H9 (cell line): ENCODE data around the gene ZFYVE28. TPM values are rescaled to one million over a fixed set of nuclear protein-coding genes. Genes with fewer than 3 reads are reported as not detected.

Experiments used
- DNase-seq: peaks from one replicate; pipeline ENCODE4 v3.0.0-alpha.2; 2017
- H2AFZ ChIP-seq: one replicate; pipeline ENCODE4 v1.6.1; 2013; ENCODE audit warnings: mild to moderate bottlenecking, low read length, control low read depth, moderate library complexity
- H2AK5ac ChIP-seq: 2 replicates; pipeline ENCODE4 v1.6.1; 2013; ENCODE audit warnings: low read length, control low read depth, mixed read lengths; ENCODE audit not compliant: insufficient read length
- H2BK120ac ChIP-seq: one replicate; pipeline ENCODE4 v1.6.1; 2013; ENCODE audit warnings: low read depth, mild to moderate bottlenecking, low read length, control low read depth, inconsistent platforms; ENCODE audit not compliant: poor library complexity, severe bottlenecking
- H2BK12ac ChIP-seq: 2 replicates; pipeline ENCODE4 v1.6.1; 2013; ENCODE audit warnings: low read length, control low read depth, mixed read lengths, low read depth; ENCODE audit not compliant: insufficient read length
- H2BK15ac ChIP-seq: 2 replicates; pipeline ENCODE4 v1.6.1; 2013; ENCODE audit warnings: low read depth, low read length, control low read depth
- H2BK20ac ChIP-seq: one replicate; pipeline ENCODE4 v1.6.1; 2013; ENCODE audit warnings: low read depth, mild to moderate bottlenecking, low read length, control low read depth, inconsistent platforms; ENCODE audit not compliant: poor library complexity, severe bottlenecking
- H2BK5ac ChIP-seq: 2 replicates; pipeline ENCODE4 v1.6.1; 2013; ENCODE audit warnings: low read length, control low read depth, mixed read lengths; ENCODE audit not compliant: insufficient read length
- H3K14ac ChIP-seq: 2 replicates; pipeline ENCODE4 v1.6.1; 2013; ENCODE audit warnings: low read length, control low read depth; ENCODE audit not compliant: insufficient read depth
- H3K18ac ChIP-seq: 2 replicates; pipeline ENCODE4 v1.6.1; 2013; ENCODE audit warnings: low read depth, mild to moderate bottlenecking, mixed read lengths, low read length, control low read depth; ENCODE audit not compliant: insufficient read length
- H3K23ac ChIP-seq: 2 replicates; pipeline ENCODE4 v1.6.1; 2013; ENCODE audit warnings: low read length, control low read depth, mixed read lengths, low read depth; ENCODE audit not compliant: insufficient read length
- H3K23me2 ChIP-seq: 2 replicates; pipeline ENCODE4 v1.6.1; 2013; ENCODE audit warnings: low read depth, mild to moderate bottlenecking, mixed read lengths, low read length, control low read depth; ENCODE audit not compliant: insufficient read length, poor library complexity, severe bottlenecking
- H3K27ac ChIP-seq: 2 replicates; pipeline ENCODE4 v1.5.1; 2013; ENCODE audit warnings: low read length, control low read depth, mixed read lengths, low read depth; ENCODE audit not compliant: insufficient read length
- H3K27me3 ChIP-seq: 2 replicates; pipeline ENCODE4 v1.6.1; 2013; ENCODE audit warnings: low read length, control low read depth, inconsistent platforms; ENCODE audit not compliant: insufficient read depth
- H3K4ac ChIP-seq: 2 replicates; pipeline ENCODE4 v1.6.1; 2013; ENCODE audit warnings: low read depth, mild to moderate bottlenecking, control low read depth, inconsistent platforms, low read length, moderate library complexity
- H3K4me1 ChIP-seq: 2 replicates; pipeline ENCODE4 v1.6.1; 2013; ENCODE audit warnings: low read length, control low read depth, inconsistent platforms; ENCODE audit not compliant: insufficient read depth
- H3K4me2 ChIP-seq: 2 replicates; pipeline ENCODE4 v1.6.1; 2013; ENCODE audit warnings: low read length, control low read depth, mixed read lengths; ENCODE audit not compliant: insufficient read length, insufficient read depth
- H3K56ac ChIP-seq: 2 replicates; pipeline ENCODE4 v1.6.1; 2013; ENCODE audit warnings: low read depth, mild to moderate bottlenecking, mixed read lengths, low read length, control low read depth; ENCODE audit not compliant: insufficient read length
- H3K79me1 ChIP-seq: 2 replicates; pipeline ENCODE4 v1.6.1; 2013; ENCODE audit warnings: low read depth, mild to moderate bottlenecking, moderate library complexity, low read length, control low read depth, inconsistent platforms; ENCODE audit not compliant: insufficient read depth, poor library complexity, severe bottlenecking
- H3K79me2 ChIP-seq: 2 replicates; pipeline ENCODE4 v1.6.1; 2013; ENCODE audit warnings: low read length, control low read depth, inconsistent platforms; ENCODE audit not compliant: insufficient read depth
- H3K9ac ChIP-seq: 2 replicates; pipeline ENCODE4 v1.6.1; 2013; ENCODE audit warnings: low read length, control low read depth, mixed read lengths; ENCODE audit not compliant: insufficient read length; ENCODE audit errors: extremely low read depth
- H3K9me3 ChIP-seq: one replicate; pipeline ENCODE4 v1.6.1; 2013; ENCODE audit warnings: low read depth, low read length, inconsistent platforms; ENCODE audit not compliant: control insufficient read depth
- H3T11ph ChIP-seq: one replicate; pipeline ENCODE4 v1.6.1; 2013; ENCODE audit warnings: mild to moderate bottlenecking, low read length, control low read depth, inconsistent platforms
- H4K20me1 ChIP-seq: one replicate; pipeline ENCODE4 v1.6.1; 2013; ENCODE audit not compliant: control insufficient read depth, insufficient read length, insufficient read depth
- H4K5ac ChIP-seq: 2 replicates; pipeline ENCODE4 v1.6.1; 2013; ENCODE audit warnings: low read depth, mild to moderate bottlenecking, mixed read lengths, low read length, control low read depth; ENCODE audit not compliant: insufficient read length
- H4K8ac ChIP-seq: replicated peaks from 2 replicates; pipeline ENCODE4 v1.6.1; 2013; ENCODE audit warnings: low read length, control low read depth, mixed read lengths, low read depth; ENCODE audit not compliant: insufficient read length
- H4K91ac ChIP-seq: 2 replicates; pipeline ENCODE4 v1.6.1; 2013; ENCODE audit warnings: low read depth, mild to moderate bottlenecking, moderate library complexity, mixed read lengths, low read length, control low read depth; ENCODE audit not compliant: insufficient read length
- H3K27ac Mint-ChIP-seq, 3 experiments: 2 replicates in 2 of 3; 3 replicates in 1 of 3; pipeline ENCODE4 v1.8.0; 2020 to 2021; ENCODE audit warnings: mixed read lengths in 3 of 3, mild to moderate bottlenecking in 1 of 3, moderate library complexity in 1 of 3
- H3K27me3 Mint-ChIP-seq: 2 replicates; pipeline ENCODE4 v1.8.0; 2021; ENCODE audit warnings: low read depth, mild to moderate bottlenecking, moderate library complexity, mixed read lengths
- H3K36me3 Mint-ChIP-seq, 3 experiments: 2 replicates in 2 of 3; 3 replicates in 1 of 3; pipeline ENCODE4 v1.8.0; 2020 to 2021; ENCODE audit warnings: low read depth in 3 of 3, mixed read lengths in 3 of 3; ENCODE audit not compliant: insufficient read depth in 1 of 3
- H3K4me1 Mint-ChIP-seq, 2 experiments: 2 replicates each; pipeline ENCODE4 v1.8.0; 2020; ENCODE audit warnings: mixed read lengths in 2 of 2
- H3K4me3 Mint-ChIP-seq, 2 experiments: 2 replicates in 1 of 2; 3 replicates in 1 of 2; pipeline ENCODE4 v1.8.0; 2020 to 2021; ENCODE audit warnings: mild to moderate bottlenecking in 2 of 2, mixed read lengths in 2 of 2, moderate library complexity in 1 of 2
- H3K9me3 Mint-ChIP-seq, 2 experiments: 2 replicates in 1 of 2; 3 replicates in 1 of 2; pipeline ENCODE4 v1.8.0; 2020; ENCODE audit warnings: mild to moderate bottlenecking in 2 of 2, mixed read lengths in 2 of 2, moderate library complexity in 1 of 2
- WGBS: extraction: QIAGEN DNeasy Blood & Tissue Kit; methylation state at CpG from one replicate; pipeline ENCODE4 v1.1.7; 2013; ENCODE audit warnings: missing lambda C conversion rate, low lambda C conversion rate, mixed read lengths; ENCODE audit not compliant: insufficient read length; ENCODE audit errors: extremely low coverage; 5-methylcytosine and 5-hydroxymethylcytosine counted together
- total RNA-seq: library from RNA; stranded (reverse); gene quantifications from 2 replicates; pipeline ENCODE4 v1.2.1, GENCODE V29; 2021
- TF ChIP-seq, protein P1 (sequence below): fragments of 200-600 bp; sonication (generic); conservative IDR thresholded peaks from 3 replicates; pipeline ENCODE4 v1.8.0; 2021; ENCODE audit warnings: antibody characterized with exemption, mild to moderate bottlenecking

The ZFYVE28 gene
- total RNA-seq, 1 experiment from 2014 or later = 0.98 TPM

DNA sequence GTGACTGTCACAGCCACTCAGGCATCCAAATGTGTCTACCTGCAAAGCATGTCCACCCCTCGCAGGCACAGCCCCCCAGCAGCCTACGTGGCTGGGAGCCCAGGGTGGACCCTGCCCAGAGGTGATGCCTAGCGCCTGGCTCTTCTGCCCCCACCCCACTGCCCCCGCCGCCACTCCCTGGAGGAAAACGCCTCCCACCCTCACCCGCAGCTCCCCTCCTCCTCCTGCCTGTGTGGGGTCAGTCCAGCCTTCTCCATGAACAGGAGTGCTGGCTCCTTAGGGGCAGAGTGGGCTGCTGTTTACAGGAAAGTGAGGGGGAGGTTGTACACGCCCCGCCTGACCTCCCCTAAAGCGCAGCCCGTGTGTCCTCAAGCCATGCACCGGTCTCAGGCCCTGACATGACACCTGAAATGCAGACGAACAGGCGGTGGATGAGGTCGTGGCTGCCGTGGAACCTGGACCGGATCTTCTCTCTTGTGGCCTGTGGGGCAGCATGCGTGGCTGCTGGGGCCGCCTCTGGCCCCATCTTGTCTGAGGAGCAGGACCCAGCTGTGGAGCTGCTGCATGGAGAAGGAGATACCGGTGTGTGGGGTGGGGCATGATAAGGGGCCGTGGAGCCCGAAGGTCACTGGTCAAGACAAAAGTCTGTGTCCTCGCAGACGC lies 144.7 kb downstream of the ZFYVE28 start:
- Histone ChIP-seq H3K56ac (no peak overlapping the region), H3K14ac (no peak overlapping the region; the same call in 1 of the 2 replicates), H3K4me1 (no peaks in the 10 kb centered on the region), H2BK5ac (no peak overlapping the region), H4K91ac (no peak overlapping the region), H2AFZ (no peak overlapping the region), H3T11ph (no peak overlapping the region), H3K27ac (no peak overlapping the region), H4K8ac (no peak overlapping the region), H3K23ac (no peak overlapping the region), H3K9me3 (no peaks in the 10 kb centered on the region), H2BK120ac (no peak overlapping the region), H2BK20ac (no peak overlapping the region), H4K5ac (no peak overlapping the region), H2BK12ac (no peak overlapping the region), H3K23me2 (no peaks in the 10 kb centered on the region), H3K9ac (no peak overlapping the region), H4K20me1 (no peaks in the 10 kb centered on the region), H2BK15ac (no peak overlapping the region), H3K4me2 (no peak overlapping the region), H3K27me3 (no peaks in the 10 kb centered on the region), H3K79me1 (no peaks in the 10 kb centered on the region), H3K79me2 (no peaks in the 10 kb centered on the region), H3K18ac (peak overlapping the region; percentile 37), H2AK5ac (no peak overlapping the region), H3K4ac (no peak overlapping the region)
- no peaks in the 10 kb centered on the region for H3K9me3 Mint-ChIP-seq
- no peak overlapping the region for H3K4me3 Mint-ChIP-seq
- TF ChIP-seq, protein P1, sequence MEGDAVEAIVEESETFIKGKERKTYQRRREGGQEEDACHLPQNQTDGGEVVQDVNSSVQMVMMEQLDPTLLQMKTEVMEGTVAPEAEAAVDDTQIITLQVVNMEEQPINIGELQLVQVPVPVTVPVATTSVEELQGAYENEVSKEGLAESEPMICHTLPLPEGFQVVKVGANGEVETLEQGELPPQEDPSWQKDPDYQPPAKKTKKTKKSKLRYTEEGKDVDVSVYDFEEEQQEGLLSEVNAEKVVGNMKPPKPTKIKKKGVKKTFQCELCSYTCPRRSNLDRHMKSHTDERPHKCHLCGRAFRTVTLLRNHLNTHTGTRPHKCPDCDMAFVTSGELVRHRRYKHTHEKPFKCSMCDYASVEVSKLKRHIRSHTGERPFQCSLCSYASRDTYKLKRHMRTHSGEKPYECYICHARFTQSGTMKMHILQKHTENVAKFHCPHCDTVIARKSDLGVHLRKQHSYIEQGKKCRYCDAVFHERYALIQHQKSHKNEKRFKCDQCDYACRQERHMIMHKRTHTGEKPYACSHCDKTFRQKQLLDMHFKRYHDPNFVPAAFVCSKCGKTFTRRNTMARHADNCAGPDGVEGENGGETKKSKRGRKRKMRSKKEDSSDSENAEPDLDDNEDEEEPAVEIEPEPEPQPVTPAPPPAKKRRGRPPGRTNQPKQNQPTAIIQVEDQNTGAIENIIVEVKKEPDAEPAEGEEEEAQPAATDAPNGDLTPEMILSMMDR = no peak
- H3K27me3 Mint-ChIP-seq = peaks cover 2% of the 10 kb centered on the region; the same call in 1 of the 2 replicates
- DNase-seq = no peak
- peaks cover 3 to 9% of the 10 kb centered on the region in 2 experiments; a peak in 3 of 4 replicates for H3K4me1 Mint-ChIP-seq
- H3K36me3 Mint-ChIP-seq = no peaks in the 10 kb centered on the region
- peak overlapping the region in 1 of 3 experiments; percentile 18; a peak in 1 of 7 replicates for H3K27ac Mint-ChIP-seq
- WGBS = no CpG with 5 or more reads among the region's 24 CpGs
